ENCODE results near the gene MALT1. TPM values are rescaled to one million over a fixed set of nuclear protein-coding genes. Genes with fewer than 3 reads are reported as not detected.
"Not testable (repeated sequence)": the region's sequence is repeated elsewhere in the genome, so short reads cannot be mapped to it uniquely, and the experiment has no call there.

MALT1 gene
- total and polyA plus RNA-seq, 7 donors = 5.3 to 22.4 (median 17.1) TPM

DNA sequence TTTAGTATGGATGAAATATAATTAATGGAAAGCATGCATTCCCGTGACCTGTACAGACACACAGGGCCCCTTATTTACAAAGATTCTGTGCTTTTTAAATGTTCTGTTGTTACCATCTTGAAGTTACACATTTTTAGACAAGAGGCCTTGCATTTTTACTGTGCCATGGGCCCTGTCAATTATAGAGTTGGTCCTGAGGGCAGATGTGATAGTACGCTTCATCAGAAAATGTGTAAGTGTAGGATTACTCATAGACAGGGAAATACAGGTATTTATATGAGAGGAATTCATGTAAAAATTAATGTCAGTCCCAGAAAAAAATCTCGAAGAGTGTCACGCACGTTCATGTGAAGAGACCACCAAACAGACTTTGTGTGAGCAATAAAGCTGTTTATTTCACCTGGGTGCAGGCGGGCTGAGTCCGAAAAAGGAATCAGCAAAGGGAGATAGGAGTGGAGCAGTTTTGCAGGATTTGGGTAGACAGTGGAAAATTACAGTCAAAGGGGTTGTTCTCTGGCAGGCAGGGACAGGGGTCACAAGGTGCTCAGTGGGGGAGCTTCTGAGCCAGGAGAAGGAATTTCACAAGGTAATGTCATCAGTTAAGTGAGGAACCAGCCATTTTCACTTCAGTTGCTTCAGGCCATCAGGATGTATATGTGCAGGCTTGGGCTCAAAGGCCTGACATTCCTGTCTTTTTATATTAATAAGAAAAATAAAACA is 30.2 kb upstream of the MALT1 start:
- H3K27ac ChIP-seq = no peak overlapping the region
- H3K36me3 ChIP-seq = no peaks in the 10 kb centered on the region
- intact Hi-C loops (cut with DNase I) = no loop called here
- peaks cover 0 to 3% (median 0%) of the 10 kb centered on the region in 4 donors for H3K4me1 ChIP-seq
- WGBS, 2 donors = 91 to 93% methylated on average over 7 of the region's 7 CpGs
- no peaks in the 10 kb centered on the region for H3K9me3 ChIP-seq
- no peak for DNase-seq
- TF ChIP-seq POLR2AphosphoS5 (IDR thresholded peaks at IDR 0.05) (no peak), EP300 (IDR thresholded peaks at IDR 0.05) (no peak), POLR2A (IDR thresholded peaks at IDR 0.05) (no peak)
- TF ChIP-seq, protein P1, sequence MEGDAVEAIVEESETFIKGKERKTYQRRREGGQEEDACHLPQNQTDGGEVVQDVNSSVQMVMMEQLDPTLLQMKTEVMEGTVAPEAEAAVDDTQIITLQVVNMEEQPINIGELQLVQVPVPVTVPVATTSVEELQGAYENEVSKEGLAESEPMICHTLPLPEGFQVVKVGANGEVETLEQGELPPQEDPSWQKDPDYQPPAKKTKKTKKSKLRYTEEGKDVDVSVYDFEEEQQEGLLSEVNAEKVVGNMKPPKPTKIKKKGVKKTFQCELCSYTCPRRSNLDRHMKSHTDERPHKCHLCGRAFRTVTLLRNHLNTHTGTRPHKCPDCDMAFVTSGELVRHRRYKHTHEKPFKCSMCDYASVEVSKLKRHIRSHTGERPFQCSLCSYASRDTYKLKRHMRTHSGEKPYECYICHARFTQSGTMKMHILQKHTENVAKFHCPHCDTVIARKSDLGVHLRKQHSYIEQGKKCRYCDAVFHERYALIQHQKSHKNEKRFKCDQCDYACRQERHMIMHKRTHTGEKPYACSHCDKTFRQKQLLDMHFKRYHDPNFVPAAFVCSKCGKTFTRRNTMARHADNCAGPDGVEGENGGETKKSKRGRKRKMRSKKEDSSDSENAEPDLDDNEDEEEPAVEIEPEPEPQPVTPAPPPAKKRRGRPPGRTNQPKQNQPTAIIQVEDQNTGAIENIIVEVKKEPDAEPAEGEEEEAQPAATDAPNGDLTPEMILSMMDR (IDR thresholded peaks at IDR 0.05) = no peak
- no peak overlapping the region for H3K4me3 ChIP-seq
- no peaks in the 10 kb centered on the region for H3K27me3 ChIP-seq

DNA sequence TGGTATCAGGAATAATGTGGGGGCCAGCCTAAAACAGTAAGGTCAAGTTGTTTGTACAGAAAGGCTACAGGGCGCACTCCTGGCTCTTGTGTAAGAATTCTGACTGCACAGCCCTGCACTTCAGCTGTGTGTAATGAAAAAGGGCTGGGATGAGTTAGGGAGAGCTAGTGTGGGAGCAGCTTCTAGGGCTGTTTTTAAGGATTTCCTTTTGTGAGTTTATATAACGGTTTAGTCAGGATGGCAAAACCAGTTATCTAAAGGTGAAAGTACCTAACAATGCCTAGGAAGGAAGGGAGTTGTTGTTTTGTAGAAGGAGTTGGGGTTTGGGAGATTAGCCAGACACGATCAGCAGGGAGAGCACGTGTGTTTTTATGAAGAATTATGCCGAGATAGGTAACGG is 27.7 kb upstream of the MALT1 start:
- H3K27me3 ChIP-seq; H3K27ac ChIP-seq; DNase-seq; H3K36me3 ChIP-seq; intact Hi-C loops (cut with DNase I); H3K4me1 ChIP-seq; H3K4me3 ChIP-seq; H3K9me3 ChIP-seq: not testable (repeated sequence)
- WGBS, 2 donors = 92 to 96% methylated on average over 6 of the region's 6 CpGs

DNA sequence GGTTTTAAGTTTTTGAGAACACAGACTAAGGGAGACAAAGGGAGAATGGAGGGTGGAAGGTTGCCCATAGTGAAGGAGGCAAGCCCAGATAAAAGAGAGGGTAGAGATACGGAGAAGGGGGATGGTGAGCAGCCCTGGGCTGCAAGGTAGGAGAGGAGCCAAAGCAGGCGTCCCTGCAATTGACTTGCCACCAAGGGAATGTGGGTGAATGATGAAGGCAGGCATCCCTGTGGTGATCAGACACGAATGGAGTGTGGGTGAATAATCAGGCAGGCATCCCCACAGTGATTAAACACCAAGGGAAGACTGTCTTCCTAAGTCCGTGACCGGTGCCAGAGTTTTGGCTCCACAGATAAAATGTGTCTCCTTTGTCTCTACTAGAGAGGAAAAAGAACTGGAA is 25.9 kb upstream of the MALT1 start:
- intact Hi-C loops (cut with DNase I) = no loop called here

DNA sequence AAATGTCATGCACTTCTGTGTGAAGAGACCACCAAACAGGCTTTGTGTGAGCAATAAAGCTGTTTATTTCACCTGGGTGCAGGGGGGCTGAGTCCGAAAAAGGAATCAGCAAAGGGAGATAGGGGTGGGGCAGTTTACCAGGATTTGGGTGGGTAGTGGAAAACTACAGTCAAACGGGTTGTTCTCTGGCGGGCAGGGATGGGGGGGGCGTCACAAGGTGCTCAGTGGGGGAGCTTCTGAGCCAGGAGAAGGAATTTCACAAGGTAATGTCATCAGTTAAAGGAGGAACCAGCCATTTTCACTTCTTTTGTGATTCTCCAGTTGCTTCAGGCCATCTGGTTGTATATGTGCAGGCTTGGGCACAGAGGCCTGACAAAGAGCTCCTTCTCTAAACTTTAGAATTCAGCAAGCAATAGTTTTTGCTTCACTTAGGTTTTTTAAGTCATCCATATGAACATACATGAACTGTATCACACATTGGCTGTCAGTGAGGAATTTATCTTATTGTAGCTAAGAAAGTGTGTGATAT is 24.9 kb upstream of the MALT1 start:
- 87 to 88% methylated on average over 4 of the region's 4 CpGs for WGBS, 2 donors
- Histone ChIP-seq H3K9me3 (no peaks in the 10 kb centered on the region), H3K27ac (no peak overlapping the region), H3K27me3 (no peaks in the 10 kb centered on the region), H3K4me1 (no peaks in the 10 kb centered on the region), H3K4me3 (no peak overlapping the region), H3K36me3 (no peaks in the 10 kb centered on the region)
- intact Hi-C loops (cut with DNase I) = no loop called here
- no peak for DNase-seq
- TF ChIP-seq POLR2A (IDR thresholded peaks at IDR 0.05) = no peak
- TF ChIP-seq POLR2AphosphoS5 (IDR thresholded peaks at IDR 0.05) = no peak
- TF ChIP-seq EP300 (IDR thresholded peaks at IDR 0.05) = no peak
- TF ChIP-seq, protein P1 (IDR thresholded peaks at IDR 0.05) = no peak

More for the DNA sequence above, 25.9 kb upstream of the MALT1 start:
- no peak overlapping the region for H3K27ac ChIP-seq
- H3K9me3 ChIP-seq = no peaks in the 10 kb centered on the region
- no peak for DNase-seq
- no peak overlapping the region for H3K4me3 ChIP-seq
- no peaks in the 10 kb centered on the region for H3K36me3 ChIP-seq
- TF ChIP-seq EP300 (IDR thresholded peaks at IDR 0.05) = no peak
- TF ChIP-seq POLR2A (IDR thresholded peaks at IDR 0.05) = no peak
- TF ChIP-seq POLR2AphosphoS5 (IDR thresholded peaks at IDR 0.05) = no peak
- TF ChIP-seq, protein P1 (IDR thresholded peaks at IDR 0.05) = no peak
- WGBS, 2 donors = 93 to 95% methylated on average over 5 of the region's 5 CpGs
- H3K4me1 ChIP-seq = no peaks in the 10 kb centered on the region
- H3K27me3 ChIP-seq = no peaks in the 10 kb centered on the region

DNA sequence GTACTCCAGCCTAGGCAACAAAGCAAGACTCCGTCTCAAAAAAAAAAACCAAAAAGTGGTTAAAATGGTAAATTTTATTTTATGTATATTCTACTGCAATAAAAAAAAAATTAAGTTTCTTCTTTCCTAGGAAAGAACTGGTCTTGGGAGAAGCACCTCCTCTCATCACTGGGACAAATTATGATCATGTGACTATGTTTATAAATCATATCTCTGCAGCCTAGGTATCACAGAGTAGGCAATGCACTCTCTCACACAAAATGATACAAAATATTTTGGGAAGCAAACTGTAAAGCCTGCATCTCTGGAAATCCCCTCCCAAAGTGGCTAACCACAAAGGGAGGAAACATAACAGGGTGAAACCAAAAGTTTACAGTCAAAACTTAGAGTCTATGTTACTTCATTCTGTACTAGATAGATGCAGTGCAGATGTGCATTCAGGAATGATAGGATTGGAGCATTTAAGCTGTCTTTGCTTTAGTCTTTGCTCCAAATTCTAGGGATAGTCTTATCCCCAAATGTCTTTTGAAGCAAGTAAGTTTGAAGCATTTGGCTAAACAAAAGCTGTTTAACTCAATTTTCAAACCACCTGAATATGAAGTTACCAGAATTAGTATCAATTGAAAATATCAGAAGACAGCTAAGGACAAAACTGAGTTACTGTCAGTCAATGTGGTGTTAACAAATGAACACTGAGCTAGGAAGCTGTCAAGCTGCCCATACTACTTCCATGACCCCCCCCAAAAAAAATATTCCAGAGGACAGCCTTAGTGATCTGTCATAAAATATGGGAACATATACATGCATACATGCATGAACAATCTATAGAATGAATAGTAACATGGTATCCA is 21.1 kb upstream of the MALT1 start:
- WGBS, 2 donors = 78 to 88% methylated on average over 1 of the region's 1 CpG
- H3K27ac ChIP-seq = no peak overlapping the region
- no peak for DNase-seq
- H3K4me1 ChIP-seq = no peaks in the 10 kb centered on the region
- H3K36me3 ChIP-seq = no peaks in the 10 kb centered on the region
- TF ChIP-seq, protein P1 (IDR thresholded peaks at IDR 0.05) = no peak
- TF ChIP-seq POLR2A (IDR thresholded peaks at IDR 0.05) = no peak
- no peak for TF ChIP-seq POLR2AphosphoS5 (IDR thresholded peaks at IDR 0.05)
- intact Hi-C loops (cut with DNase I) = no loop called here
- H3K9me3 ChIP-seq = peaks cover 0 to 1% (median 0%) of the 10 kb centered on the region in 4 donors
- H3K27me3 ChIP-seq = no peaks in the 10 kb centered on the region
- no peak overlapping the region for H3K4me3 ChIP-seq

DNA sequence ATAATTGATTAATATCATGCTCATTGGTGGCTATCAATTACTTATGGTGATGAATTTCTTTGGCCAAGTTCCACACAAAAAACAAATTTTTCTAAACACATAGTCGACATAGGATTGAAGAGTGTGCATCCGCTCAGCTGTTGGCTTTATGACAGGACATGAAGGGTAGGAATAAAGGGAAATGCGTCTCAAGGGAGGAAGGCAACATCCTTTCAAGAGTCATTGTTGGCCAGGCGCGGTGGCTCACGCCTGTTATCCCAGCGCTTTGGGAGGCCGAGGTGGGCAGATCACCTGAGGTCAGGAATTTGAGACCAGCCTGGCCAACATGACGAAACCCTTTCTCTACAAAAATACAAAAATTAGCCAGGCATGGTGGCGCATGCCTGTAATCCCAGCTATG is 20.4 kb upstream of the MALT1 start:
- H3K4me3 ChIP-seq; DNase-seq; H3K27ac ChIP-seq; H3K9me3 ChIP-seq; intact Hi-C loops (cut with DNase I); H3K27me3 ChIP-seq; H3K4me1 ChIP-seq; H3K36me3 ChIP-seq: not testable (repeated sequence)
- 94 to 96% methylated on average over 10 of the region's 10 CpGs for WGBS, 2 donors

DNA sequence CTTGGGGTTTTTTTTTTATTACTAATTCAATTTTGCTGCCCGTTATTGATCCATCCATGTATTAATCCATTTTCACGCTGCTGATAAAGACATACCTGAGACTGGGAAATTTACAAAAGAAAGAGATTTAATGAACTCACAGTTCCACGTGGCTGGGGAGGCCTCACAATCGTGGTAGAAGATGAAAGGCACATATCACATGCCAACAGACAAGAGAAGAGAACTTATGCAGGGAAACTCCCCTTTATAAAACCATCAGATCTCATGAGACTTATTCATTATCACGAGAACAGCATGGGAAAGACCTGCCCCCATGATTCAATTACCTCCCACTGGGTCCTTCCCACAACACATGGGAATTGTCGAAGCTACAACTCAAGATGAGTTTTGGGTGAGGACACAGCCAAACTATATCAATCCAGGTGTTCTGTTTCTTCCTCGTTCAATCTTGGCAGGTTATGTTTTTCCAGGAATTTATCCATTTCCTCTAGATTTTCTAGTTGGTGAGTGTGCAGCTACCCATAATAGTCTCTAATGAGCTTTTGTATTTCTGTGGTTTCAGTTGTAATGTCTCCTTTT is 18.0 kb upstream of the MALT1 start:
- H3K4me1 ChIP-seq; H3K27me3 ChIP-seq; H3K36me3 ChIP-seq; H3K4me3 ChIP-seq; intact Hi-C loops (cut with DNase I); DNase-seq; H3K9me3 ChIP-seq; H3K27ac ChIP-seq: not testable (repeated sequence)
- 77 to 90% methylated on average over 7 of the region's 7 CpGs for WGBS, 2 donors

Measured in sigmoid colon (tissue), 7 donors.